OCI-LY7 (cell line): ENCODE results near the gene SLC5A8. TPM values are rescaled to one million over a fixed set of nuclear protein-coding genes. Genes with fewer than 3 reads are reported as not detected.

ENCODE experiments used
- BruUV-seq: library from RNA; stranded (reverse); fragments of 400-500 nt; replicated peaks from 2 replicates; lab custom pipeline; 2021; lab: Mats Ljungman, UMichigan
- CTCF ChIA-PET: fragments of 300-600 bp; sonication (Branson Sonifier 250); formaldehyde crosslinking; loops from one replicate; lab custom pipeline; 2022; ENCODE audit warnings: antibody characterized with exemption; ENCODE audit not compliant: unreplicated experiment; lab: Charles Lee
- POLR2A ChIA-PET: fragments of 300-600 bp; sonication (Branson Sonifier 250); formaldehyde crosslinking; loops from one replicate; lab custom pipeline; 2022; ENCODE audit warnings: antibody characterized with exemption; lab: Charles Lee
- DNase-seq: peaks from one replicate; pipeline ENCODE4 v3.0.0-alpha.2; 2015; ENCODE audit warnings: low spot score
- H2AFZ ChIP-seq: fragments of 200-600 bp; sonication (generic), shearing (Covaris generic); 2 replicates; pipeline ENCODE4 v1.6.1; 2014; ENCODE audit warnings: mild to moderate bottlenecking, antibody characterized with exemption, low read length, moderate library complexity
- H3K27ac ChIP-seq: fragments of 200-600 bp; sonication (generic); 2 replicates; pipeline ENCODE4 v1.5.1; 2014; ENCODE audit warnings: mixed run types, low read depth, mild to moderate bottlenecking, moderate library complexity, low read length, inconsistent platforms; ENCODE audit not compliant: poor library complexity, severe bottlenecking
- H3K36me3 ChIP-seq: fragments of 200-600 bp; sonication (generic); 2 replicates; pipeline ENCODE4 v1.6.1; 2014; ENCODE audit warnings: mild to moderate bottlenecking, antibody characterized with exemption, low read length, moderate library complexity, mixed read lengths; ENCODE audit not compliant: insufficient read depth
- H3K4me1 ChIP-seq: fragments of 200-600 bp; sonication (generic); 2 replicates; pipeline ENCODE4 v1.5.1; 2014; ENCODE audit warnings: mild to moderate bottlenecking, low read length; ENCODE audit not compliant: insufficient read depth, poor library complexity, severe bottlenecking
- H3K4me2 ChIP-seq: fragments of 200-600 bp; sonication (generic); 2 replicates; pipeline ENCODE4 v1.6.1; 2014; ENCODE audit warnings: mild to moderate bottlenecking, low read length
- H3K4me3 ChIP-seq: fragments of 200-600 bp; sonication (generic); 2 replicates; pipeline ENCODE4 v1.5.1; 2014; ENCODE audit warnings: mild to moderate bottlenecking, low read depth, low read length; ENCODE audit not compliant: poor library complexity, severe bottlenecking
- H3K79me2 ChIP-seq: fragments of 200-600 bp; sonication (generic); 2 replicates; pipeline ENCODE4 v1.6.1; 2016; ENCODE audit warnings: low read depth, mild to moderate bottlenecking, low read length, moderate library complexity, mixed read lengths; ENCODE audit not compliant: insufficient read depth
- H3K9me2 ChIP-seq: fragments of 200-600 bp; sonication (generic); 2 replicates; pipeline ENCODE4 v1.6.1; 2016; ENCODE audit warnings: mild to moderate bottlenecking, low read length, mixed read lengths; ENCODE audit not compliant: insufficient read depth
- H3K9me3 ChIP-seq: fragments of 200-600 bp; sonication (generic); 2 replicates; pipeline ENCODE4 v1.6.1; 2014; ENCODE audit warnings: mild to moderate bottlenecking, mixed run types, low read length, mixed read lengths
- H4K20me1 ChIP-seq: fragments of 200-600 bp; sonication (generic); 2 replicates; pipeline ENCODE4 v1.6.1; 2014; ENCODE audit warnings: mild to moderate bottlenecking, antibody characterized with exemption, low read length, moderate library complexity, mixed read lengths; ENCODE audit not compliant: insufficient read depth
- CTCF ChIP-seq: fragments of 200-600 bp; sonication (generic); conservative IDR thresholded peaks from 2 replicates; pipeline ENCODE4 v1.5.1; 2014; ENCODE audit warnings: mild to moderate bottlenecking, antibody characterized with exemption, low read length, moderate library complexity, mixed read lengths
- EZH2phosphoT487 ChIP-seq: fragments of 200-600 bp; sonication (generic); IDR thresholded peaks from 2 replicates; pipeline ENCODE4 v1.6.1; 2018; ENCODE audit warnings: low read depth, borderline replicate concordance, mild to moderate bottlenecking, mixed run types, antibody characterized with exemption, low read length, moderate library complexity, mixed read lengths
- intact Hi-C: fragments of 100-400 bp; cut with micrococcal nuclease; formaldehyde crosslinking; loops from one replicate; pipeline ENCODE4 v1.10.0; 2022; ENCODE audit not compliant: unreplicated experiment
- total RNA-seq, 2 experiments: library from RNA; depleted of rRNA in 1 of 2; stranded (reverse); fragments of >200 nt in 1 of 2; shearing (Covaris generic) in 1 of 2; gene quantifications; 2 replicates each; pipeline ENCODE4 v1.2.3, GENCODE V29; 2014 to 2022

Gene SLC5A8
- total RNA-seq, 2 experiments from 2014 or later, result not detected

- no peaks in the 10 kb centered on the region for H3K79me2 ChIP-seq
- BruUV-seq, result no TSS peak
- DNase-seq, result no peak
- ChIA-PET CTCF (no interaction called here), POLR2A (interaction anchor here (0.5 to 0.6 kb wide), 2 partner anchors 181 to 910 kb away, joined by 3 to 4 read pairs; no protein-coding TSS in a partner anchor)
- H2AFZ ChIP-seq, result no peak overlapping the region
- no peaks in the 10 kb centered on the region for H3K36me3 ChIP-seq
- H3K4me1 ChIP-seq, result no peaks in the 10 kb centered on the region
- no peak overlapping the region for H3K4me3 ChIP-seq
- no peak overlapping the region for H3K4me2 ChIP-seq
- intact Hi-C loops, result no loop called here
- TF ChIP-seq EZH2phosphoT487, result no peak
- TF ChIP-seq CTCF, result no peak
- H4K20me1 ChIP-seq, result no peaks in the 10 kb centered on the region
- no peak overlapping the region for H3K27ac ChIP-seq
- no peaks in the 10 kb centered on the region for H3K9me3 ChIP-seq
- no peaks in the 10 kb centered on the region for H3K9me2 ChIP-seq
Observed at GRCh38 chr12:101186291-101186690, 23.7 kb downstream of the SLC5A8 start.

- no peaks in the 10 kb centered on the region for H3K9me3 ChIP-seq
- ChIA-PET POLR2A (interaction anchor here (0.6 kb wide), 1 partner anchor 1441 kb away, joined by 3 read pairs; no protein-coding TSS in a partner anchor), CTCF (no interaction called here)
- BruUV-seq, result no TSS peak
- H3K9me2 ChIP-seq, result no peaks in the 10 kb centered on the region
- H3K4me2 ChIP-seq, result no peak overlapping the region
- TF ChIP-seq EZH2phosphoT487, result no peak
- no peak for TF ChIP-seq CTCF
- intact Hi-C loops, result no loop called here
- no peaks in the 10 kb centered on the region for H3K36me3 ChIP-seq
- no peak overlapping the region for H3K4me3 ChIP-seq
- H4K20me1 ChIP-seq, result no peaks in the 10 kb centered on the region
- no peak for DNase-seq
- no peaks in the 10 kb centered on the region for H3K4me1 ChIP-seq
- H3K79me2 ChIP-seq, result no peaks in the 10 kb centered on the region
- H3K27ac ChIP-seq, result no peak overlapping the region
- H2AFZ ChIP-seq, result no peak overlapping the region
Observed at GRCh38 chr12:101181776-101182175, 28.3 kb downstream of the SLC5A8 start.

- no peak overlapping the region for H3K4me3 ChIP-seq
- no peak for DNase-seq
- no peaks in the 10 kb centered on the region for H4K20me1 ChIP-seq
- CTCF ChIA-PET, result interaction anchor here (1.0 kb wide), 1 partner anchor 501 kb away, joined by 3 read pairs; no protein-coding TSS in a partner anchor
- H3K4me1 ChIP-seq, result no peaks in the 10 kb centered on the region
- H2AFZ ChIP-seq, result no peak overlapping the region
- H3K27ac ChIP-seq, result no peak overlapping the region
- no TSS peak for BruUV-seq
- intact Hi-C loops, result no loop called here
- no peak overlapping the region for H3K4me2 ChIP-seq
- H3K79me2 ChIP-seq, result no peaks in the 10 kb centered on the region
- POLR2A ChIA-PET, result no interaction called here
- TF ChIP-seq EZH2phosphoT487, result no peak
- no peak for TF ChIP-seq CTCF
- H3K9me2 ChIP-seq, result no peaks in the 10 kb centered on the region
- no peaks in the 10 kb centered on the region for H3K9me3 ChIP-seq
- no peaks in the 10 kb centered on the region for H3K36me3 ChIP-seq
Observed at GRCh38 chr12:101174541-101174940, 35.5 kb downstream of the SLC5A8 start.
